HCT116 (cell line): Measurements from ENCODE around the gene RNU11. TPM values are rescaled to one million over a fixed set of nuclear protein-coding genes. Genes with fewer than 3 reads are reported as not detected.

Experiments used
- ATAC-seq: fragments of 200-7000 bp; cut with Tn5 transposase; 2 replicates; pipeline ENCODE4 v1.9.1; 2020; ENCODE audit warnings: mild to moderate bottlenecking, moderate library complexity
- BruUV-seq: library from RNA; stranded (reverse); fragments of 400-500 nt; replicated peaks from 2 replicates; lab custom pipeline; 2021; lab: Mats Ljungman, UMichigan
- CTCF ChIA-PET: fragments of 300-600 bp; sonication (Branson Sonifier 250); formaldehyde crosslinking; loops from one replicate; lab custom pipeline; 2021; ENCODE audit warnings: antibody characterized with exemption; lab: Charles Lee
- POLR2A ChIA-PET: fragments of 300-600, 350-600 bp; sonication (Branson Sonifier 250); formaldehyde crosslinking; loops from one replicate; lab custom pipeline; 2021; ENCODE audit warnings: antibody characterized with exemption; lab: Charles Lee
- RAD21 ChIA-PET, 2 experiments: fragments of 300-600 bp; sonication (Branson Sonifier 250); formaldehyde crosslinking; loops; one replicate each; lab custom pipeline; 2023; ENCODE audit warnings: low total read pairs in 2 of 2; ENCODE audit not compliant: uncharacterized antibody in 2 of 2, unreplicated experiment in 2 of 2, low non-redundant PET in 1 of 2; lab: Charles Lee
- DNase-seq: peaks from one replicate; pipeline ENCODE4 v3.0.0-alpha.2; 2010; ENCODE audit warnings: low read depth, low spot score
- H2AFZ ChIP-seq: fragments of 200-600 bp; shearing (Covaris generic), sonication (generic); 2 replicates; pipeline ENCODE4 v1.6.1; 2017; ENCODE audit warnings: low read depth, mixed run types, mixed read lengths, antibody characterized with exemption, low read length; ENCODE audit not compliant: poor library complexity, severe bottlenecking
- H3K27ac ChIP-seq: 2 replicates; pipeline ENCODE4 v1.5.1; 2012; ENCODE audit warnings: low read depth, low read length
- H3K27me3 ChIP-seq: fragments of 200-600 bp; sonication (generic); 2 replicates; pipeline ENCODE4 v1.6.1; 2016; ENCODE audit warnings: mixed run types, low read length, mixed read lengths; ENCODE audit not compliant: insufficient read depth
- H3K36me3 ChIP-seq, 2 experiments: fragments of 200-500 bp in 1 of 2; fragments of 200-600 bp in 1 of 2; sonication (Bioruptor generic) in 1 of 2; sonication (generic) in 1 of 2; 2 replicates each; pipeline versions ENCODE4 v1.5.1 to v1.6.1; 2014 to 2016; ENCODE audit warnings: low read length in 2 of 2, inconsistent platforms in 1 of 2, mixed read lengths in 1 of 2, mixed run types in 1 of 2; ENCODE audit not compliant: insufficient read depth in 2 of 2, control insufficient read depth in 1 of 2
- H3K4me1 ChIP-seq, 2 experiments: fragments of 200-600 bp in 1 of 2; sonication (generic) in 1 of 2; 2 replicates each; pipeline versions ENCODE4 v1.5.1 to v1.6.1; 2012 to 2017; ENCODE audit warnings: low read length in 2 of 2, inconsistent platforms in 1 of 2, mild to moderate bottlenecking in 1 of 2, mixed read lengths in 1 of 2, mixed run types in 1 of 2, moderate library complexity in 1 of 2; ENCODE audit not compliant: insufficient read depth in 2 of 2, control insufficient read depth in 1 of 2
- H3K4me2 ChIP-seq: fragments of 200-600 bp; sonication (generic); 2 replicates; pipeline ENCODE4 v1.6.1; 2017; ENCODE audit warnings: mixed run types, low read length, mixed read lengths
- H3K4me3 ChIP-seq, 2 experiments: fragments of 200-600 bp in 1 of 2; sonication (generic) in 1 of 2; replicated peaks in 1 of 2; 2 replicates each; pipeline ENCODE4 v1.5.1; 2011 to 2016; ENCODE audit warnings: low read length in 2 of 2, control low read depth in 1 of 2, low read depth in 1 of 2, mild to moderate bottlenecking in 1 of 2, mixed read lengths in 1 of 2, mixed run types in 1 of 2
- H3K79me2 ChIP-seq: fragments of 200-600 bp; sonication (generic); 2 replicates; pipeline ENCODE4 v1.6.1; 2017; ENCODE audit warnings: mild to moderate bottlenecking, mixed run types, low read length, moderate library complexity, mixed read lengths; ENCODE audit not compliant: insufficient read depth
- H3K9ac ChIP-seq: fragments of 200-600 bp; sonication (generic); 2 replicates; pipeline ENCODE4 v1.6.1; 2016; ENCODE audit warnings: low read length, mixed read lengths
- H3K9me2 ChIP-seq: fragments of 200-600 bp; sonication (generic), shearing (Covaris generic); 2 replicates; pipeline ENCODE4 v1.6.1; 2017; ENCODE audit warnings: mixed run types, mild to moderate bottlenecking, moderate library complexity; ENCODE audit not compliant: insufficient read depth
- H3K9me3 ChIP-seq, 2 experiments: fragments of 200-500 bp in 1 of 2; fragments of 200-600 bp in 1 of 2; sonication (Bioruptor generic) in 1 of 2; sonication (generic) in 1 of 2; 2 replicates each; pipeline ENCODE4 v1.6.1; 2014 to 2017; ENCODE audit warnings: low read length in 2 of 2, mixed read lengths in 2 of 2, inconsistent platforms in 1 of 2, low read depth in 1 of 2, mild to moderate bottlenecking in 1 of 2, mixed run types in 1 of 2, moderate library complexity in 1 of 2; ENCODE audit not compliant: control insufficient read depth in 1 of 2, insufficient read depth in 1 of 2
- H4K20me1 ChIP-seq: fragments of 200-600 bp; sonication (generic), shearing (Covaris generic); 2 replicates; pipeline ENCODE4 v1.6.1; 2017; ENCODE audit warnings: mixed run types, mild to moderate bottlenecking, moderate library complexity; ENCODE audit not compliant: insufficient read depth
- EZH2 ChIP-seq: fragments of 200-600 bp; sonication (generic); IDR thresholded peaks from 2 replicates; pipeline ENCODE4 v1.6.1; 2017; ENCODE audit warnings: antibody characterized with exemption, mixed run types
- EZH2phosphoT487 ChIP-seq: fragments of 200-600 bp; IDR thresholded peaks from 2 replicates; pipeline ENCODE4 v1.6.1; 2018; ENCODE audit warnings: antibody characterized with exemption, borderline replicate concordance
- FOSL1 ChIP-seq: IDR thresholded peaks from 2 replicates; pipeline ENCODE4 v1.6.1; 2012; ENCODE audit warnings: low read depth
- POLR2A ChIP-seq: IDR thresholded peaks from 2 replicates; pipeline ENCODE4 v1.7.0; 2011; ENCODE audit warnings: borderline replicate concordance; ENCODE audit not compliant: insufficient read depth, insufficient read length; ENCODE audit errors: extremely low read depth
- RAD21 ChIP-seq: IDR thresholded peaks from 2 replicates; pipeline ENCODE4 v1.6.1; 2012; ENCODE audit warnings: low read depth, mild to moderate bottlenecking
- SIN3A ChIP-seq: IDR thresholded peaks from 2 replicates; pipeline ENCODE4 v1.6.1; 2012; ENCODE audit warnings: low read depth
- SP1 ChIP-seq: IDR thresholded peaks from 2 replicates; pipeline ENCODE4 v1.6.1; 2012; ENCODE audit warnings: low read depth
- TCF7L2 ChIP-seq: IDR thresholded peaks from 2 replicates; pipeline ENCODE4 v1.7.0; 2011; ENCODE audit warnings: borderline replicate concordance, inconsistent platforms; ENCODE audit not compliant: insufficient read depth, insufficient read length; ENCODE audit errors: extremely low read depth
- YY1 ChIP-seq: IDR thresholded peaks from 2 replicates; pipeline ENCODE4 v1.6.1; 2011; ENCODE audit warnings: low read length, low read depth, moderate library complexity, mild to moderate bottlenecking; ENCODE audit not compliant: insufficient replicate concordance; ENCODE audit errors: extremely low read depth
- ZFX ChIP-seq: fragments of 450-650 bp; IDR thresholded peaks from 2 replicates; pipeline ENCODE4 v1.6.1; 2017
- ZNF274 ChIP-seq: fragments of 200-500 bp; sonication (Bioruptor generic); IDR thresholded peaks from 2 replicates; pipeline ENCODE4 v1.6.1; 2014; ENCODE audit warnings: mild to moderate bottlenecking, low read depth, low read length, inconsistent platforms
- intact Hi-C: fragments of 100-400 bp; cut with micrococcal nuclease; formaldehyde crosslinking; loops from 2 replicates; pipeline ENCODE4 v1.10.0; 2022
- total RNA-seq: library from RNA; stranded (reverse); gene quantifications from one replicate; pipeline ENCODE4 v1.2.1, GENCODE V29; 2021; ENCODE audit not compliant: unreplicated experiment
- TF ChIP-seq, protein P1 (sequence below): IDR thresholded peaks from 2 replicates; pipeline ENCODE4 v1.6.1; 2012; ENCODE audit warnings: low read depth
- TF ChIP-seq, protein P2 (sequence below): IDR thresholded peaks from 2 replicates; pipeline ENCODE4 v1.6.1; 2012
- TF ChIP-seq, protein P3 (sequence below): IDR thresholded peaks from 2 replicates; pipeline ENCODE4 v1.6.1; 2011; ENCODE audit warnings: mild to moderate bottlenecking, low read length, moderate library complexity; ENCODE audit not compliant: insufficient replicate concordance; ENCODE audit errors: extremely low read depth

The RNU11 gene
- total RNA-seq, 1 experiment from 2014 or later: not detected

DNA sequence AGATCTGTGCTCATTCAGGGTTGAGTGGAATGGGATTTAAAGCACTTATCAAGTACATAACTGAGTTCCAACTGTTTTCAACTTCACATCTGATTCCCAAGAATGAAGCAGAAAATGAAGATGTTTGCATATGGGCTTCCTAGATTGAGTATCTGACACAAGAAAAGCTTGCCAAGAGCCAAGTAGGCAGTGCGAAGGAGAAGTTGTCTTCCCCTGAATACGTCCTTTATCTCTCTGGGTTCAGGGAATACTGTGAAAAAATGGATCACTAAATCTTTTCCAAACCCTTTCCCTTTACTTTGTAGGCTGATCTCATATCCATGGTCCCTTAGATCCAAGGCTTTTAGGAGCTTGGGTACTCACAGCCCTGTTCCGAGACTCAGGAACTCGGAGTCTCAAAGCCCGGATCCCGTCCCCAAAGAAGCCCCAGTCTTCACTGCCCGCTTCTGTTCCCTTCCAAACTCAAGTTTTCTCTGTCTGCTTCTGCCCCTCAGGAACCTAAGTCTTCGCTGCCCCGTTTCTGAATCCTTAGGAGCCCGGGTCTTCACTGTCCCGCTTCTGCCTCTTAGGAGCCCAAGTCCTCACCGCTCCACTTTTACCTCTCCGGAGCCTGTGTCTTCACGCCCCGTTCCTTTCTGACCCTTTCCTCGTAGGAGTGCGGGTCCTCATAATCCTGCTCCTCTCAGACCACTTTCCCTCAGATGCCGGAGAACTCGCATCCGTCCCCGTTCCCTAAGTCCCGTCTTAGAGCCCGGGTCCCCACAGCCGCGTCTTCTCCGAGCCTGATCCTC, 6.1 kb upstream of the RNU11 start:
- no peaks in the 10 kb centered on the region for H3K9me3 ChIP-seq
- peaks cover 18 to 35% of the 10 kb centered on the region in 2 experiments; a peak in 3 of 4 replicates for H3K4me1 ChIP-seq
- intact Hi-C loops: no loop called here
- ChIA-PET POLR2A (interaction anchor here (0.9 to 1.5 kb wide), 8 partner anchors 14 to 243 kb away, joined by 3 to 9 read pairs (median 6); partner anchors contain the start of genes GMEB1 and YTHDF2), RAD21 (interaction anchor here in 1 of 2 experiments (1.0 kb wide), 1 partner anchor 235 kb away, joined by 6 read pairs; no protein-coding TSS in a partner anchor), CTCF (interaction anchor here (0.9 to 1.0 kb wide), 3 partner anchors 95 to 235 kb away, joined by 3 to 9 read pairs (median 4); partner anchors contain the start of gene YTHDF2)
- H3K9ac ChIP-seq: peak overlapping the region; percentile 95
- TSS peak; percentile 73 for BruUV-seq
- H3K36me3 ChIP-seq: no peaks in the 10 kb centered on the region; a peak in 1 of 4 replicates
- no peak for DNase-seq
- peak overlapping the region; percentile 97 for H3K27ac ChIP-seq
- peak overlapping the region; percentile 70 to 95 for H3K4me3 ChIP-seq
- H3K4me2 ChIP-seq: peak overlapping the region; percentile 78
- no peaks in the 10 kb centered on the region for H4K20me1 ChIP-seq
- peaks cover 36% of the 10 kb centered on the region for H3K79me2 ChIP-seq
- H3K27me3 ChIP-seq: no peaks in the 10 kb centered on the region
- H3K9me2 ChIP-seq: no peaks in the 10 kb centered on the region
- ATAC-seq: peak; percentile 41
- TF ChIP-seq, protein P1, sequence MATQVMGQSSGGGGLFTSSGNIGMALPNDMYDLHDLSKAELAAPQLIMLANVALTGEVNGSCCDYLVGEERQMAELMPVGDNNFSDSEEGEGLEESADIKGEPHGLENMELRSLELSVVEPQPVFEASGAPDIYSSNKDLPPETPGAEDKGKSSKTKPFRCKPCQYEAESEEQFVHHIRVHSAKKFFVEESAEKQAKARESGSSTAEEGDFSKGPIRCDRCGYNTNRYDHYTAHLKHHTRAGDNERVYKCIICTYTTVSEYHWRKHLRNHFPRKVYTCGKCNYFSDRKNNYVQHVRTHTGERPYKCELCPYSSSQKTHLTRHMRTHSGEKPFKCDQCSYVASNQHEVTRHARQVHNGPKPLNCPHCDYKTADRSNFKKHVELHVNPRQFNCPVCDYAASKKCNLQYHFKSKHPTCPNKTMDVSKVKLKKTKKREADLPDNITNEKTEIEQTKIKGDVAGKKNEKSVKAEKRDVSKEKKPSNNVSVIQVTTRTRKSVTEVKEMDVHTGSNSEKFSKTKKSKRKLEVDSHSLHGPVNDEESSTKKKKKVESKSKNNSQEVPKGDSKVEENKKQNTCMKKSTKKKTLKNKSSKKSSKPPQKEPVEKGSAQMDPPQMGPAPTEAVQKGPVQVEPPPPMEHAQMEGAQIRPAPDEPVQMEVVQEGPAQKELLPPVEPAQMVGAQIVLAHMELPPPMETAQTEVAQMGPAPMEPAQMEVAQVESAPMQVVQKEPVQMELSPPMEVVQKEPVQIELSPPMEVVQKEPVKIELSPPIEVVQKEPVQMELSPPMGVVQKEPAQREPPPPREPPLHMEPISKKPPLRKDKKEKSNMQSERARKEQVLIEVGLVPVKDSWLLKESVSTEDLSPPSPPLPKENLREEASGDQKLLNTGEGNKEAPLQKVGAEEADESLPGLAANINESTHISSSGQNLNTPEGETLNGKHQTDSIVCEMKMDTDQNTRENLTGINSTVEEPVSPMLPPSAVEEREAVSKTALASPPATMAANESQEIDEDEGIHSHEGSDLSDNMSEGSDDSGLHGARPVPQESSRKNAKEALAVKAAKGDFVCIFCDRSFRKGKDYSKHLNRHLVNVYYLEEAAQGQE: no peak
- no peak for TF ChIP-seq ZFX
- no peak for TF ChIP-seq POLR2A
- no peak for TF ChIP-seq EZH2
- TF ChIP-seq TCF7L2: no peak
- no peak for TF ChIP-seq ZNF274
- TF ChIP-seq RAD21: no peak
- TF ChIP-seq SP1: no peak
- TF ChIP-seq YY1: no peak
- TF ChIP-seq, protein P2, sequence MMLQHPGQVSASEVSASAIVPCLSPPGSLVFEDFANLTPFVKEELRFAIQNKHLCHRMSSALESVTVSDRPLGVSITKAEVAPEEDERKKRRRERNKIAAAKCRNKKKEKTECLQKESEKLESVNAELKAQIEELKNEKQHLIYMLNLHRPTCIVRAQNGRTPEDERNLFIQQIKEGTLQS: no peak
- no peak for TF ChIP-seq EZH2phosphoT487
- TF ChIP-seq, protein P3, sequence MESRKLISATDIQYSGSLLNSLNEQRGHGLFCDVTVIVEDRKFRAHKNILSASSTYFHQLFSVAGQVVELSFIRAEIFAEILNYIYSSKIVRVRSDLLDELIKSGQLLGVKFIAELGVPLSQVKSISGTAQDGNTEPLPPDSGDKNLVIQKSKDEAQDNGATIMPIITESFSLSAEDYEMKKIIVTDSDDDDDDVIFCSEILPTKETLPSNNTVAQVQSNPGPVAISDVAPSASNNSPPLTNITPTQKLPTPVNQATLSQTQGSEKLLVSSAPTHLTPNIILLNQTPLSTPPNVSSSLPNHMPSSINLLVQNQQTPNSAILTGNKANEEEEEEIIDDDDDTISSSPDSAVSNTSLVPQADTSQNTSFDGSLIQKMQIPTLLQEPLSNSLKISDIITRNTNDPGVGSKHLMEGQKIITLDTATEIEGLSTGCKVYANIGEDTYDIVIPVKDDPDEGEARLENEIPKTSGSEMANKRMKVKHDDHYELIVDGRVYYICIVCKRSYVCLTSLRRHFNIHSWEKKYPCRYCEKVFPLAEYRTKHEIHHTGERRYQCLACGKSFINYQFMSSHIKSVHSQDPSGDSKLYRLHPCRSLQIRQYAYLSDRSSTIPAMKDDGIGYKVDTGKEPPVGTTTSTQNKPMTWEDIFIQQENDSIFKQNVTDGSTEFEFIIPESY: no peak
- no peak for TF ChIP-seq FOSL1
- no peak for TF ChIP-seq SIN3A
- no peak overlapping the region for H2AFZ ChIP-seq
